WTC11 (cell line): Measurements from ENCODE around the gene NLRP1. TPM values are rescaled to one million over a fixed set of nuclear protein-coding genes. Genes with fewer than 3 reads are reported as not detected.

ENCODE experiments used
- ATAC-seq: fragments of 200-7000 bp; cut with Tn5 transposase; 2 replicates; pipeline ENCODE4 v1.10.0; 2021; ENCODE audit warnings: mild to moderate bottlenecking, moderate library complexity
- CTCF ChIA-PET: fragments of 300-600 bp; sonication (Branson Sonifier 250); formaldehyde crosslinking; loops from one replicate; lab custom pipeline; 2021; ENCODE audit warnings: antibody characterized with exemption; lab: Charles Lee
- POLR2A ChIA-PET: fragments of 350-600 bp; sonication (Branson Sonifier 250); formaldehyde crosslinking; loops from one replicate; lab custom pipeline; 2021; ENCODE audit warnings: antibody characterized with exemption; lab: Charles Lee
- DNase-seq: peaks from one replicate; pipeline ENCODE4 v3.0.0; 2021; ENCODE audit warnings: low spot score
- H3K27ac Mint-ChIP-seq: 2 replicates; pipeline ENCODE4 v1.8.0; 2021; ENCODE audit warnings: mixed read lengths
- H3K27me3 Mint-ChIP-seq: 2 replicates; pipeline ENCODE4 v1.8.0; 2021; ENCODE audit warnings: low read depth, mild to moderate bottlenecking, moderate library complexity, mixed read lengths
- H3K36me3 Mint-ChIP-seq: 2 replicates; pipeline ENCODE4 v1.8.0; 2021; ENCODE audit warnings: mixed read lengths
- H3K4me1 Mint-ChIP-seq: 2 replicates; pipeline ENCODE4 v1.8.0; 2022; ENCODE audit warnings: mixed read lengths
- H3K4me3 Mint-ChIP-seq: 2 replicates; pipeline ENCODE4 v1.8.0; 2021; ENCODE audit warnings: mild to moderate bottlenecking, moderate library complexity, mixed read lengths
- H3K9me3 Mint-ChIP-seq: 2 replicates; pipeline ENCODE4 v1.8.0; 2021; ENCODE audit warnings: mixed read lengths
- CREM ChIP-seq: sonication (generic); formaldehyde crosslinking; IDR thresholded peaks from 2 replicates; pipeline ENCODE4 v1.8.1; 2022; ENCODE audit warnings: mild to moderate bottlenecking, missing genetic modification reagents, moderate library complexity
- ELF4 ChIP-seq: sonication (generic); formaldehyde crosslinking; IDR thresholded peaks from 2 replicates; pipeline ENCODE4 v1.8.1; 2022; ENCODE audit warnings: low read depth, mild to moderate bottlenecking, moderate library complexity, missing genetic modification reagents
- EMX1 ChIP-seq: fragments of 250-450 bp; sonication (Bioruptor Pico); IDR thresholded peaks from 2 replicates; pipeline ENCODE4 v1.8.0; 2021; ENCODE audit warnings: mild to moderate bottlenecking
- ETV6 ChIP-seq: sonication (generic); formaldehyde crosslinking; IDR thresholded peaks from 2 replicates; pipeline ENCODE4 v1.8.1; 2022; ENCODE audit warnings: mild to moderate bottlenecking, missing genetic modification reagents
- FOXJ3 ChIP-seq: sonication (generic); formaldehyde crosslinking; IDR thresholded peaks from 2 replicates; pipeline ENCODE4 v1.9.0; 2021; ENCODE audit warnings: missing genetic modification reagents, mild to moderate bottlenecking, borderline replicate concordance
- MXD4 ChIP-seq: fragments of 250-450 bp; sonication (Bioruptor Pico); IDR thresholded peaks from 2 replicates; pipeline ENCODE4 v1.8.0; 2021; ENCODE audit warnings: mild to moderate bottlenecking, moderate library complexity, borderline replicate concordance
- NFE2L1 ChIP-seq: sonication (generic); formaldehyde crosslinking; IDR thresholded peaks from 2 replicates; pipeline ENCODE4 v1.8.1; 2023; ENCODE audit warnings: missing genetic modification reagents
- PREB ChIP-seq: sonication (generic); formaldehyde crosslinking; IDR thresholded peaks from 2 replicates; pipeline ENCODE4 v1.8.1; 2022; ENCODE audit warnings: mild to moderate bottlenecking, missing genetic modification reagents, moderate library complexity, borderline replicate concordance
- RELA ChIP-seq: sonication (generic); formaldehyde crosslinking; IDR thresholded peaks from 2 replicates; pipeline ENCODE4 v1.8.1; 2022; ENCODE audit warnings: missing genetic modification reagents, mild to moderate bottlenecking, borderline replicate concordance
- SP1 ChIP-seq: sonication (generic); formaldehyde crosslinking; conservative IDR thresholded peaks from 2 replicates; pipeline ENCODE4 v1.8.1; 2022; ENCODE audit warnings: missing genetic modification reagents
- TEAD4 ChIP-seq: sonication (generic); formaldehyde crosslinking; IDR thresholded peaks from 2 replicates; pipeline ENCODE4 v1.8.0; 2022; ENCODE audit warnings: mild to moderate bottlenecking, missing genetic modification reagents
- ZNF416 ChIP-seq: fragments of 250-450 bp; sonication (Bioruptor Pico); IDR thresholded peaks from 2 replicates; pipeline ENCODE4 v1.9.0; 2021; ENCODE audit warnings: mild to moderate bottlenecking, inconsistent platforms
- ZNF423 ChIP-seq: fragments of 250-450 bp; sonication (Bioruptor Pico); IDR thresholded peaks from 2 replicates; pipeline ENCODE4 v2.1.2; 2022; ENCODE audit warnings: mild to moderate bottlenecking, moderate library complexity
- ZNF425 ChIP-seq: fragments of 250-450 bp; sonication (Bioruptor Pico); conservative IDR thresholded peaks from 2 replicates; pipeline ENCODE4 v1.9.0; 2021; ENCODE audit warnings: mild to moderate bottlenecking
- ZNF512 ChIP-seq: sonication (generic); formaldehyde crosslinking; IDR thresholded peaks from 2 replicates; pipeline ENCODE4 v1.8.1; 2022; ENCODE audit warnings: missing genetic modification reagents, borderline replicate concordance
- ZNF671 ChIP-seq: fragments of 250-450 bp; sonication (Bioruptor Pico); IDR thresholded peaks from 2 replicates; pipeline ENCODE4 v1.8.0; 2021; ENCODE audit warnings: mild to moderate bottlenecking
- total RNA-seq: library from RNA; stranded (reverse); gene quantifications from 3 replicates; pipeline ENCODE4 v1.2.3, GENCODE V29; 2021
- TF ChIP-seq, protein P1 (sequence below): fragments of 200-600 bp; IDR thresholded peaks from 2 replicates; pipeline ENCODE4 v1.8.0; 2022; ENCODE audit warnings: antibody characterized with exemption
- TF ChIP-seq, protein P2 (sequence below): sonication (generic); formaldehyde crosslinking; IDR thresholded peaks from 2 replicates; pipeline ENCODE4 v1.8.0; 2022; ENCODE audit warnings: missing genetic modification reagents
- TF ChIP-seq, protein P3 (sequence below): sonication (generic); formaldehyde crosslinking; IDR thresholded peaks from 2 replicates; pipeline ENCODE4 v1.8.1; 2022; ENCODE audit warnings: mild to moderate bottlenecking, moderate library complexity, missing genetic modification reagents
- TF ChIP-seq, protein P4 (sequence below): sonication (generic); formaldehyde crosslinking; IDR thresholded peaks from 2 replicates; pipeline ENCODE4 v1.8.1; 2023; ENCODE audit warnings: mild to moderate bottlenecking, missing genetic modification reagents, moderate library complexity

NLRP1 gene
- total RNA-seq, 1 experiment from 2014 or later, result 17.6 TPM

DNA sequence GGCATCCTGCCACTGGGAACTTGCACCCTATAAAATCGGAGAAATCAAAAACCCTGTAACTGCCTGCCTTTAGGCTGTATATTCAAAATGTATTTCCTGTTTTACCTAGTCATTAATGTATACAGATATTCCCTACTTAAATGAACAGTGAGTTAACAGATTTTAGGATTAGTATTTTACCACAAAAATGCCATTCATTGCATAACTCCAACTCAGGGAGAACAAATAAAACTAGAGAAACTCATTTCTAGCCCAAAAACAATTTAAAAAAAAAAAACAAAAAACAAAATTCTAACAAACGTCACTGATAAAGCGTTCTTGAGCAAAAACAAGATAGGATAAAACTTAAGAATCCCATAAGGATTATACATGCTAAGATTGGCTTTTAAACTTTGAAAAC lies 111.8 kb downstream of the NLRP1 start:
- DNase-seq, result no peak
- ATAC-seq, result no peak
- no peaks in the 10 kb centered on the region for H3K9me3 Mint-ChIP-seq
- H3K27me3 Mint-ChIP-seq, result no peaks in the 10 kb centered on the region
- POLR2A ChIA-PET, result no interaction called here
- H3K27ac Mint-ChIP-seq, result no peak overlapping the region
- CTCF ChIA-PET, result no interaction called here
- no peak for TF ChIP-seq CREM
- TF ChIP-seq, protein P1, sequence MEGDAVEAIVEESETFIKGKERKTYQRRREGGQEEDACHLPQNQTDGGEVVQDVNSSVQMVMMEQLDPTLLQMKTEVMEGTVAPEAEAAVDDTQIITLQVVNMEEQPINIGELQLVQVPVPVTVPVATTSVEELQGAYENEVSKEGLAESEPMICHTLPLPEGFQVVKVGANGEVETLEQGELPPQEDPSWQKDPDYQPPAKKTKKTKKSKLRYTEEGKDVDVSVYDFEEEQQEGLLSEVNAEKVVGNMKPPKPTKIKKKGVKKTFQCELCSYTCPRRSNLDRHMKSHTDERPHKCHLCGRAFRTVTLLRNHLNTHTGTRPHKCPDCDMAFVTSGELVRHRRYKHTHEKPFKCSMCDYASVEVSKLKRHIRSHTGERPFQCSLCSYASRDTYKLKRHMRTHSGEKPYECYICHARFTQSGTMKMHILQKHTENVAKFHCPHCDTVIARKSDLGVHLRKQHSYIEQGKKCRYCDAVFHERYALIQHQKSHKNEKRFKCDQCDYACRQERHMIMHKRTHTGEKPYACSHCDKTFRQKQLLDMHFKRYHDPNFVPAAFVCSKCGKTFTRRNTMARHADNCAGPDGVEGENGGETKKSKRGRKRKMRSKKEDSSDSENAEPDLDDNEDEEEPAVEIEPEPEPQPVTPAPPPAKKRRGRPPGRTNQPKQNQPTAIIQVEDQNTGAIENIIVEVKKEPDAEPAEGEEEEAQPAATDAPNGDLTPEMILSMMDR, result no peak
- TF ChIP-seq ZNF671, result no peak
- no peak for TF ChIP-seq FOXJ3 (CRISPR knock-in tag)
- TF ChIP-seq ZNF416 (CRISPR knock-in tag), result no peak
- no peak for TF ChIP-seq MXD4
- no peak for TF ChIP-seq PREB
- no peak for TF ChIP-seq ELF4 (CRISPR knock-in tag)
- TF ChIP-seq, protein P2, sequence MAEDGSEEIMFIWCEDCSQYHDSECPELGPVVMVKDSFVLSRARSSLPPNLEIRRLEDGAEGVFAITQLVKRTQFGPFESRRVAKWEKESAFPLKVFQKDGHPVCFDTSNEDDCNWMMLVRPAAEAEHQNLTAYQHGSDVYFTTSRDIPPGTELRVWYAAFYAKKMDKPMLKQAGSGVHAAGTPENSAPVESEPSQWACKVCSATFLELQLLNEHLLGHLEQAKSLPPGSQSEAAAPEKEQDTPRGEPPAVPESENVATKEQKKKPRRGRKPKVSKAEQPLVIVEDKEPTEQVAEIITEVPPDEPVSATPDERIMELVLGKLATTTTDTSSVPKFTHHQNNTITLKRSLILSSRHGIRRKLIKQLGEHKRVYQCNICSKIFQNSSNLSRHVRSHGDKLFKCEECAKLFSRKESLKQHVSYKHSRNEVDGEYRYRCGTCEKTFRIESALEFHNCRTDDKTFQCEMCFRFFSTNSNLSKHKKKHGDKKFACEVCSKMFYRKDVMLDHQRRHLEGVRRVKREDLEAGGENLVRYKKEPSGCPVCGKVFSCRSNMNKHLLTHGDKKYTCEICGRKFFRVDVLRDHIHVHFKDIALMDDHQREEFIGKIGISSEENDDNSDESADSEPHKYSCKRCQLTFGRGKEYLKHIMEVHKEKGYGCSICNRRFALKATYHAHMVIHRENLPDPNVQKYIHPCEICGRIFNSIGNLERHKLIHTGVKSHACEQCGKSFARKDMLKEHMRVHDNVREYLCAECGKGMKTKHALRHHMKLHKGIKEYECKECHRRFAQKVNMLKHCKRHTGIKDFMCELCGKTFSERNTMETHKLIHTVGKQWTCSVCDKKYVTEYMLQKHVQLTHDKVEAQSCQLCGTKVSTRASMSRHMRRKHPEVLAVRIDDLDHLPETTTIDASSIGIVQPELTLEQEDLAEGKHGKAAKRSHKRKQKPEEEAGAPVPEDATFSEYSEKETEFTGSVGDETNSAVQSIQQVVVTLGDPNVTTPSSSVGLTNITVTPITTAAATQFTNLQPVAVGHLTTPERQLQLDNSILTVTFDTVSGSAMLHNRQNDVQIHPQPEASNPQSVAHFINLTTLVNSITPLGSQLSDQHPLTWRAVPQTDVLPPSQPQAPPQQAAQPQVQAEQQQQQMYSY, result no peak
- TF ChIP-seq, protein P3, sequence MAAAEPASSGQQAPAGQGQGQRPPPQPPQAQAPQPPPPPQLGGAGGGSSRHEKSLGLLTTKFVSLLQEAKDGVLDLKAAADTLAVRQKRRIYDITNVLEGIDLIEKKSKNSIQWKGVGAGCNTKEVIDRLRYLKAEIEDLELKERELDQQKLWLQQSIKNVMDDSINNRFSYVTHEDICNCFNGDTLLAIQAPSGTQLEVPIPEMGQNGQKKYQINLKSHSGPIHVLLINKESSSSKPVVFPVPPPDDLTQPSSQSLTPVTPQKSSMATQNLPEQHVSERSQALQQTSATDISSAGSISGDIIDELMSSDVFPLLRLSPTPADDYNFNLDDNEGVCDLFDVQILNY (CRISPR knock-in tag), result no peak
- no peak for TF ChIP-seq RELA (CRISPR knock-in tag)
- no peak for TF ChIP-seq ZNF423 (CRISPR knock-in tag)
- no peak for TF ChIP-seq SP1 (CRISPR knock-in tag)
- no peak for TF ChIP-seq NFE2L1 (CRISPR knock-in tag)
- TF ChIP-seq ZNF512 (CRISPR knock-in tag), result no peak
- no peak overlapping the region for H3K4me3 Mint-ChIP-seq
- H3K36me3 Mint-ChIP-seq, result peaks cover 35% of the 10 kb centered on the region
- H3K4me1 Mint-ChIP-seq, result no peaks in the 10 kb centered on the region

DNA sequence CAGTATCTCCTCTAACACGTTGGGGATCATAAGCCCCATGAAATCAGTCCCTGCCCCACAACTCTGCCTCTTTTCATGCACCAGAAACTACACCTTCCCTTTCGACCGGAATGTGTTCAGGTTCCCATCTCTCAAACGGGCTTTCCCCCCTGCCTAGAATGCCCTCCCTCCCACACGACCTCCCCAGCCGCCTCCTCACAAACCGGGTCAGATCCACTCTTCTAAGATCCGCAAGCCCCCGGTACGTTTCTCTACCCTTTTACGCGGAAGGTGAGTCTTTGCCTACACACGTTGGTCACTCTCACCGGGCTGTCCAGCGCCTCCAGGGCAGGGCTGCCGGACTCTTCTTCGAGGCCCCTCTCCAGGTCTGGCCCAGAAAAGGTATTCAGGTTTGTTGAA lies 116.2 kb downstream of the NLRP1 start:
- DNase-seq, result no peak
- POLR2A ChIA-PET, result interaction anchor here (1.2 to 2.0 kb wide), 6 partner anchors 17 to 49 kb away, joined by 3 to 17 read pairs (median 8); partner anchors contain the start of genes C1QBP, DERL2, MIS12 and NUP88
- Mint-ChIP-seq H3K36me3 (peaks cover 4% of the 10 kb centered on the region), H3K27ac (peak overlapping the region; percentile 43), H3K4me1 (peaks cover 23% of the 10 kb centered on the region), H3K9me3 (no peaks in the 10 kb centered on the region), H3K27me3 (no peaks in the 10 kb centered on the region), H3K4me3 (peak overlapping the region; percentile 89)
- TF ChIP-seq TEAD4, result no peak
- TF ChIP-seq ZNF425 (CRISPR knock-in tag), result no peak
- TF ChIP-seq, protein P4, sequence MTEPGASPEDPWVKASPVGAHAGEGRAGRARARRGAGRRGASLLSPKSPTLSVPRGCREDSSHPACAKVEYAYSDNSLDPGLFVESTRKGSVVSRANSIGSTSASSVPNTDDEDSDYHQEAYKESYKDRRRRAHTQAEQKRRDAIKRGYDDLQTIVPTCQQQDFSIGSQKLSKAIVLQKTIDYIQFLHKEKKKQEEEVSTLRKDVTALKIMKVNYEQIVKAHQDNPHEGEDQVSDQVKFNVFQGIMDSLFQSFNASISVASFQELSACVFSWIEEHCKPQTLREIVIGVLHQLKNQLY (CRISPR knock-in tag), result no peak
- no peak for TF ChIP-seq ETV6 (CRISPR knock-in tag)
- TF ChIP-seq EMX1 (CRISPR knock-in tag), result no peak
- CTCF ChIA-PET, result interaction anchor here (1.1 to 4.4 kb wide), 4 partner anchors 17 to 49 kb away, joined by 3 to 23 read pairs (median 8); partner anchors contain the start of genes C1QBP, DERL2, MIS12 and NUP88
- no peak for ATAC-seq
